GM12864 (cell line): ENCODE results near the gene PDE4D.
"Not testable (repeated sequence)": the region's sequence is repeated elsewhere in the genome, so short reads cannot be mapped to it uniquely, and the experiment has no call there.

Experiments used
- DNase-seq: peaks from one replicate; pipeline ENCODE4 v3.0.0-alpha.2; 2011; ENCODE audit warnings: low read depth
- H3K4me3 ChIP-seq: 2 replicates; pipeline ENCODE4 v1.5.1; 2011; ENCODE audit warnings: mild to moderate bottlenecking, low read depth, low read length, control low read depth
- CTCF ChIP-seq: IDR thresholded peaks from 2 replicates; pipeline ENCODE4 v1.5.1; 2011; ENCODE audit warnings: low read depth, mild to moderate bottlenecking, moderate library complexity, low read length, control low read depth, inconsistent platforms; ENCODE audit errors: missing control alignments

PDE4D gene

DNA sequence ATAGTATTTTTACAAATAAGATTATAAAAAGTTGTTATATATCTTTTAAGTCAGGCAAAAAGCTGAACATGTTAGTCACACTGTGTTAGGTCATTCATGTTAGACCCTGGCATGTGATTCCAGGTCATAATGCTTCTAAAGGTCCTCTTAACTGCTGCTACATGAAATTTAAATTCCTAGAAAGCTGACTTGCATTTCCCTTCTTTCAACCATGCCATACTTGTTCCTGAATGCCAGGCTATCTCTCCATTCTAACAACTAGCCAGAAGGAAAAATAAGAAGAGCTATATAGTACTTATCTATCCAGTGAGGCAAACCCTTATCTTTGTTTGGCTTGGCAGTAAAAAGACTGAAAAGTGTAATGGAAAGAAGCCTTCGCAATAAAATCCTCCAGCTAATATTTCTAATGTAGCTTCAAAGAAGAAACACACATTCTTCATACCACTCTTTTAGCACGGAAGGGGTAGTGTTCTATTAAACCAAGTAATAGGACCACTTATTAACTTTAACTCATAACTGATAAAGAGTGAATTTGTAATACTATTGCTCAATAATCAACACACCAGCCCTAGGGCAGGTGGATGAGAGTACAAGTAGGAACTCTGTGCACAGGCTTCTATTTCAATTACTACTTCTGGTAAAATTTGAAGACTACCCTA is 310.2 kb downstream of the PDE4D start:
- DNase-seq: no peak
- no peak for TF ChIP-seq CTCF
- no peak overlapping the region for H3K4me3 ChIP-seq

DNA sequence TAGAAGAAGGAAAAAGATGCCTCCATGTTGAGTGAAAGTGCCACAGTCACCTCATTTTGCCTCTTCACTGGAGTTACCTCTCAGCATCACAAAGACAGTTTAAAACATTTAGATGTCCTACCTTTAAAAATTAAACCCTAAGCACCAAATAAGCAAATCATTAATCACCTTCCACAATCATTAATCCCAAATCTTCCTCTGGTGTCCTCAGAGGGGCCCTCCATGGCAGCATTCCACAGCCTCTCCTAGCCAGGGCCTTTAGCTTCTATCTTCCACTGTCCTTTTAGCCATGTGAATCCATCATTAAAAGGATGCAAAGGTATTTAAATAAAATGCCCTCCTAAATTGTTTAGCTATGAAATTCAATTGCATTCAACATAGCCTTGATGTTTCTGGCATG is 310.8 kb downstream of the PDE4D start:
- TF ChIP-seq CTCF: no peak
- no peak overlapping the region for H3K4me3 ChIP-seq
- no peak for DNase-seq

DNA sequence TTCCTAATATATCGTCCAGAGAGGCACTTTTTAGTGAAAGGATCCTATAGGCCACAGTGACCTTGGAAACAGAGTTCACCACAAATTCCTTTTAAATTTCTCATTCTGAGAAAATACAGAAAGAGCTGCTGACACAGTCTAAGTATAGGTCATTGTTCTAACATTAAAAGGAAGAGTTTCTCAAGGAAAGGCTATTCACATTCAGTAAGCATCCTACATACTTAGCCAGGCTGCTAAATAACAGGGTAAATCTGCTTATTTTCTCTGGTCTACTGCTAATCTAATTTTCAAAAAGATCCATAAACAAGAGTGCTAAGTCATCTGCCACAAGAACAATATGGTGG is 313.7 kb downstream of the PDE4D start:
- no peak overlapping the region for H3K4me3 ChIP-seq
- no peak for DNase-seq

GRCh38 chr5:59579101-59579823 is 314.3 kb downstream of the PDE4D start:
- no peak overlapping the region for H3K4me3 ChIP-seq
- TF ChIP-seq CTCF: no peak
- no peak for DNase-seq

More for the DNA sequence above, 313.7 kb downstream of the PDE4D start:
- TF ChIP-seq CTCF: no peak

GRCh38 chr5:59577485-59577884 is 316.0 kb downstream of the PDE4D start:
- no peak overlapping the region for H3K4me3 ChIP-seq
- TF ChIP-seq CTCF: no peak

GRCh38 chr5:59575648-59576445 is 317.7 kb downstream of the PDE4D start:
- no peak for TF ChIP-seq CTCF
- DNase-seq: no peak
- H3K4me3 ChIP-seq: no peak overlapping the region

More at GRCh38 chr5:59577485-59577884, 316.0 kb downstream of the PDE4D start:
- no peak for DNase-seq

DNA sequence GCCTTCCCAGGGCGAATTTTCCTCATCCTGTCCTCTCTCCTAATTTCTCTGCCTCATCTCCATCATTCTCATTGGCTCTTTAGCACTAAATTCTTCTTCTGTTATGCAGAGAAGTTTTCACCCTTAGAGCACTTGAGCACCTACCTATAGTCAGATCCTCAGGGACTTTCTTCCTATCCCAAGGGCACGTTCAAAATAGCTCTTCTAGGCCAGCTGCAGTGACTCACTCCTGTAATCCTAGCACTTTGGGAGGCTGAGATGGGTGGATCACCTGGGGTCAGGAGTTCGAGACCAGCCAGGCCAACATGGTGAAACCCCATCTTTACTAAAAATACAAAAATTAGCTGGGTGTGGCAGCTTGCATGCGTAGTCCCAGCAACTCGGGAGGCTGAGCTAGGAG is 320.0 kb downstream of the PDE4D start:
- not testable (repeated sequence) for DNase-seq, H3K4me3 ChIP-seq
